B cell (primary cell): ENCODE data around the gene PRKX.

Experiments
- EZH2 ChIP-seq: IDR thresholded peaks from 2 replicates; pipeline ENCODE4 v1.6.1; 2012; ENCODE audit warnings: borderline replicate concordance, low read depth, mild to moderate bottlenecking, moderate library complexity, low read length; ENCODE audit not compliant: insufficient read depth, poor library complexity, severe bottlenecking
- TF ChIP-seq, protein P1 (sequence below): fragments of 200-600 bp; IDR thresholded peaks from one replicate; pipeline ENCODE4 v1.8.0; 2022; ENCODE audit warnings: antibody characterized with exemption, mild to moderate bottlenecking

GRCh38 chrX:3733043-3733430, 19.6 kb upstream of the PRKX start:
- TF ChIP-seq, protein P1, sequence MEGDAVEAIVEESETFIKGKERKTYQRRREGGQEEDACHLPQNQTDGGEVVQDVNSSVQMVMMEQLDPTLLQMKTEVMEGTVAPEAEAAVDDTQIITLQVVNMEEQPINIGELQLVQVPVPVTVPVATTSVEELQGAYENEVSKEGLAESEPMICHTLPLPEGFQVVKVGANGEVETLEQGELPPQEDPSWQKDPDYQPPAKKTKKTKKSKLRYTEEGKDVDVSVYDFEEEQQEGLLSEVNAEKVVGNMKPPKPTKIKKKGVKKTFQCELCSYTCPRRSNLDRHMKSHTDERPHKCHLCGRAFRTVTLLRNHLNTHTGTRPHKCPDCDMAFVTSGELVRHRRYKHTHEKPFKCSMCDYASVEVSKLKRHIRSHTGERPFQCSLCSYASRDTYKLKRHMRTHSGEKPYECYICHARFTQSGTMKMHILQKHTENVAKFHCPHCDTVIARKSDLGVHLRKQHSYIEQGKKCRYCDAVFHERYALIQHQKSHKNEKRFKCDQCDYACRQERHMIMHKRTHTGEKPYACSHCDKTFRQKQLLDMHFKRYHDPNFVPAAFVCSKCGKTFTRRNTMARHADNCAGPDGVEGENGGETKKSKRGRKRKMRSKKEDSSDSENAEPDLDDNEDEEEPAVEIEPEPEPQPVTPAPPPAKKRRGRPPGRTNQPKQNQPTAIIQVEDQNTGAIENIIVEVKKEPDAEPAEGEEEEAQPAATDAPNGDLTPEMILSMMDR: no peak
- TF ChIP-seq EZH2: no peak
